HG03064 (cell line): ENCODE data around the gene COL9A2.

Experiments used
- ATAC-seq: cut with Tn5 transposase; IDR thresholded peaks from one replicate; pipeline ENCODE4 v1.9.1; 2021; ENCODE audit warnings: low read depth; ENCODE audit not compliant: unreplicated experiment

COL9A2 gene

DNA sequence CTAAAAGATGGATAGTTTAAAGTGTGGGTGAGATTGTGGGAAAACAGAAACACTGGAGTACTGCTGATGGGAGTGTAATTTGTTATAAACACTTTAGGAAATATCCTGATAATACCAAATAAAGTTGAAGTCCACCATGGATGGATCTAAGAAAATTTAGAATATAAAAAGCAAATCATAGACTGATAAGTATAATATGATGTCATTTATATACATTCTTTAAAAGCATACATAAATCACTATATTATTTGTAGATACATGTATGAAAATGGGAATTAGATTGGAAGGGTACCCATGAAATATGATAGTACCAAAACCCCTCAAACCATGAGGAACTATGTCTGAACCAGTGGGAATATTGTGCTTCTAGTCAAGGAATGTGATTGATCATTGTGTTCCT, 51.2 kb downstream of the COL9A2 start:
- no peak for ATAC-seq

DNA sequence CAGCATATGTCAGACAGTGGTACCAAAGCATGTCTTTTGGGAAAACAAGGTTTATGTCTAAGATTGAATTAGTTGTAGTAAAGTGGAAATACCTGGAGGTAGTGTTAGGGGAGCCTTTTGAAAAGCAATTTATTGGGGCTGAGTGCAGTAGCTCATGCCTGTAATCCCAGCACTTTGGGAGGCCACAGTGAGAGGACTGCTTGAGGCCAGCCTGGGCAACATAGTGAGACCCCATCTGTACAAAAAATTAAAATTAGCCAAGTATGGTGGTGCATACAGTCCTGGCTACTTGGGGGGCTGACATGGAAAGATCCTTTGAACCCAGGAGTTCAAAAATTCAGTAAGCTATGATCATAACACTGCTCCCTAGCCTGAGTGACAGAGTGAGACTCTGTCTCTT, 51.8 kb downstream of the COL9A2 start:
- ATAC-seq = no peak

DNA sequence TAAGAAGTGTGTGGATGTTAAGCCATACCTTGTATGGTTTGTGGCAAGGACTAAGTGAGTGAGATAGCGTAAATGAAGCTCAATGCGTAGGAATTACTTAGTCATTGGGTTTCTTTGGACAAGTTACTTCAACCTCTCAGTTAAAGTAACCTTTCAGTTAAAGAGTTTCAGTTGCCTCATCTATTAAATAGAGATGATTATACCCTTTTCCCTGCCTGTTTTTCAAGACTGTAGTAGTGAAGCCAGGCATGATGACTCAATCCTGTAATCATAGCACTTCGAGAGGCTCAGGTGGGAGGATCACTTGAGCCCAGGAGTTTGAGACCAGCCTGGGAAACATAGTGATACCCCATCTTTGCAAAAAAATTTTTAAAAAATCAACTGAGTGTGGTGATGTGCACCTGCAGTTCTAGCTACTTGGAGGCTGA, 52.7 kb downstream of the COL9A2 start:
- no peak for ATAC-seq

DNA sequence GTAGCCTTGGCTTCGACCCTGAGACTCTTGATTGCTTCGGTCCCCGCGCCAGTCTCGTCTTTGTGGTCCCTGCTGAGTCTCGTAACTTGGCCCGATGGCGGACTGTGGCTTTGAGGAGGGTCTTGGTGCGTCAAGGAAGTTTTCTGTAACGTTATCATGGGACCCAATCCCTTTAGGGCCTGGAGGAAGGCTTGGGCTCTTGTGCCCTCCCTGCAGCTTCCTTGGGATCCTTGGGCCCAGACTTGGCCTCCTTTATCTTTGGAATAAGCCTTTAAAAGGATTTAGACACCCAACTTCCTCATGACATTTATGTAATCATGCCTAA, 58.7 kb downstream of the COL9A2 start:
- no peak for ATAC-seq

DNA sequence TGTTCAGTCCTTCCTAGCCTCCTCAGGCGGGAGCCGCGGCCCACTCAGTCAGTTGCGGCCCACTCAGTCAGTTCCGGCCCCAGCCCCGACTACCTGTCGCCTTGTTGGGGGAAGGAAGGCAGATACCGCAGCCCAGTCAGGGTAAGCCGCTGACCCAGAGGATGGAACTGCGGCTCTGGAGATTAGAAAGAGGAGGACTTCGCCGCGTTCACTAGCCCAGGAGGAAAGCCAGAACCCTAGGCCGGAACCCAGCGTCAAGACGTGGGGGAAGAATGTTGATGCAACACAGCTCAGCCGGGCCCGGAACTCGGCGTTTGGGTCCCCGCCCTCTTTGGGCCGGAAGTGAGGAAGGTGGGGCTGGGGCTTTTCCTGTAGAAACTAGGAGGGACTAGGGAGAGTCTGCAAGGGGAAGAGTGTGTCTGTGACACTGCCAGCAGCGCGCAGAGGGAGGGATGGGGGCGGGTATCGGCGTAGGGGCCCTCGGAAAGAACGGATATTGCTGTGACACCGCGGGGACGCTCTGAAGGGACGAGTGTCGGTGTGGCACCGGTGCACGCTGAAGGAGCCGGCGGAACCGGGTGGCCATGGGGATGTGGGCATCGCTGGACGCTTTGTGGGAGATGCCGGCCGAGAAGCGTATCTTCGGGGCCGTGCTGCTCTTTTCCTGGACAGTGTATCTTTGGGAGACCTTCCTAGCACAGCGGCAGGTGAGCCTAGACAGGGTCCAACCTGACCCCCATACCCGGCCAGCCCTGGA, 59.2 kb downstream of the COL9A2 start, which contains the start of gene ZMPSTE24:
Gene ZMPSTE24 (plus strand): TSS at position 549 of the 757 bp plus-strand sequence. CDS start 36 bp downstream, at position 585.
- ATAC-seq = peak; percentile 88

DNA sequence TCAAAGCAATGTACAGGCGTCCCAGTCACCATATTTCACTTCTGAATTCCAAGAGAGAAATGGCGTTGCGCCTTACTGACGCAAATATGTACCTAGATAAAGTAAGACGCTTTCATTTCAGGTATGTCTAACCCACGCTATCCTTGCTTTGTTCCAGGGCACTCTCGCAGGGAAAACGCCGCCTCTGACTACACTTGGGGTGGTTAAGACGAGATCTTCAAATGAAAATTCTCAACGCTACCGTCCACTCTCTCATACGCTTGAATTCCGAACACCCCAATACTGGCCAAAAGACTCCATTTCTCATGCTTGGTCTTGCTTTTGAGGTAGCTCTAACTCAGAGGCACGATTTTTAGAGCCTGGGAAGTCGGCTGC, 59.8 kb downstream of the COL9A2 start:
- ATAC-seq = no peak

DNA sequence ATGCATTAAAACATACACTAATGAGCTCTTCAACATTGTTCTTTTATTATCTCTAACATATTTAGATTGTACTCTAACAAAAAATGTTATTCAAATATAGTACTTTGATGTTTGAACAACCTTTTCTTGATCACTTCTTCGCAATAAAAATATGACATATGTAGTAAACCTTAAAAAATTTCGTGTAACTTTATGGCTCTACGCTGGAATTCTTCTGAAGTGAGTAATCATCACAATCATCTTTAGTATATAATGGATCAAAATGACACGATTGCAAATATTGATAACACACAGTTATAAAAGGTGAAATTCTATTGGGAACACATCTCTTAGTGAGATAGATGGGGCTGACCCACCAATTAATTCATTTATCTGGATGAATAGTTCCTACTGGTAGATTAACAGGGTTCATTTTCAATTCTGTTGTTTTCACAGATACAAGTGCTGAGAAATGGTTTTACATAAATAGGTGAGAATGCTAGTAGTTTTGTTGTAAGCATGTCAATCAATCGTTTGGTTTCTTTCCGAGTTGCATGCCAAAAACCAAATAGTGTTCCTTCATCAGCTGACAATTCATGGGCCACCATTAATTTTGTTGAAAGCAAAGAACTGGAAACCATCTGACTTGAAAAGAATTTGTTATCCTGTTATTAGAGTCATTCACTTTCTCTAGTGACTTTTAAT, 60.5 kb downstream of the COL9A2 start:
- ATAC-seq = no peak

DNA sequence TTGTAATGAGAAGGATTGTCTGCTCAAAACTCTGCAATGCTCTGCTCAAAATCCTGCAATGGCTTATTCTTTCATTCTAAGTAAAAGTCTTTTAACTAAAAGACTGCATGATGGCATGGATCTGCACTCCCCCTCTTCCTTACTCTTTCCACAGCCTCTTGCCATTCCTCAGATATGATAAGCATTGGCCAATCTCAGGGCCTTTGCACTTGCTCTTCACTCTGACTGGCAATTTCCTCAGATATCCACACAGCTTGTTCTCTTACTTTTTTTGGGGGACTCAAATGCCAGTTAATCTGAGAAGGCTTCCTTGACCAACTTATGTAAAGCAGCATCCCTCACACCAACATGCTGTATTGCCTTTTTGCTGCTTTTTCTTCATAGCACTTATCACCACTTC, 61.9 kb downstream of the COL9A2 start:
- no peak for ATAC-seq

DNA sequence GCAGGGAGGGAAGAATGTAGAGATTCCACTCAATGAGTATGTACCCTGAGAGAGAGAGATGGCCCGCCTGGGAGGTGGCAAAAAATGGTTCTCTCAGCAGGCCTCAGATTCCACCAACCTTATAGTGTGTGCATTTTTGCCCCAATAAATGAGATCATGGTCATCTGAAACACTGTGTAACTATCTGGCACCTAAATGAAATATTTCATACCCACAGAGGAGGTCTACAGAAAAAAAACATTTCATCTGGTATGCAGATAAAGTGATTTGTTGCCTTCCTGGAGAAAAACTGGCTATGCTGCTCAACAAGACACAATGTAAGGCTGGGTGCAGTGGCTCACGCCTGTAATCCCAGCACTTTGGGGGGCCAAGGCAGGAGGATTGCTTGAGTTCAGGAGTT, 64.5 kb downstream of the COL9A2 start:
- ATAC-seq = no peak

DNA sequence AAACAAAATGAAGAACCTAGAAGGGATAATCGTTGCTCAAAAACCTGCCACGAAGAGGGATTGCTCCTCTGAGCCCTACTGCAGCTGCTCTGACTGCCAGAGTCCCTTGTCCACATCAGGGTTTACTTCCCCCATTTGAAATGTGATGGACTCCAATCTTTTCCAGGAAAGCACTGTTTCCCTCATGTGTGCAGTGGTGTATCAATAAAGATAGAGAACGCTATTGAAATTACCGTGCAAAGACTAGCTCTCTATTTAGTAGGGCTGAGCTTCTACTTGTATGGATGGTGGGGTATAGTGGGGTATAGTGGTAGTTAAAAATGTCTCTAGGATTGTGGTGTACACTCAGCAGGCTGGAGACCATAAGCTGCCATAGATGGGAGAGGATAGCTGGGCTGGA, 65.6 kb downstream of the COL9A2 start:
- ATAC-seq = no peak
